GM18502 (cell line): ENCODE results near the gene CDC42BPB.

Experiments
- ATAC-seq: cut with Tn5 transposase; IDR thresholded peaks from one replicate; pipeline ENCODE4 v1.9.1; 2021; ENCODE audit warnings: mild to moderate bottlenecking; ENCODE audit not compliant: unreplicated experiment, poor library complexity

The CDC42BPB gene, protein sequence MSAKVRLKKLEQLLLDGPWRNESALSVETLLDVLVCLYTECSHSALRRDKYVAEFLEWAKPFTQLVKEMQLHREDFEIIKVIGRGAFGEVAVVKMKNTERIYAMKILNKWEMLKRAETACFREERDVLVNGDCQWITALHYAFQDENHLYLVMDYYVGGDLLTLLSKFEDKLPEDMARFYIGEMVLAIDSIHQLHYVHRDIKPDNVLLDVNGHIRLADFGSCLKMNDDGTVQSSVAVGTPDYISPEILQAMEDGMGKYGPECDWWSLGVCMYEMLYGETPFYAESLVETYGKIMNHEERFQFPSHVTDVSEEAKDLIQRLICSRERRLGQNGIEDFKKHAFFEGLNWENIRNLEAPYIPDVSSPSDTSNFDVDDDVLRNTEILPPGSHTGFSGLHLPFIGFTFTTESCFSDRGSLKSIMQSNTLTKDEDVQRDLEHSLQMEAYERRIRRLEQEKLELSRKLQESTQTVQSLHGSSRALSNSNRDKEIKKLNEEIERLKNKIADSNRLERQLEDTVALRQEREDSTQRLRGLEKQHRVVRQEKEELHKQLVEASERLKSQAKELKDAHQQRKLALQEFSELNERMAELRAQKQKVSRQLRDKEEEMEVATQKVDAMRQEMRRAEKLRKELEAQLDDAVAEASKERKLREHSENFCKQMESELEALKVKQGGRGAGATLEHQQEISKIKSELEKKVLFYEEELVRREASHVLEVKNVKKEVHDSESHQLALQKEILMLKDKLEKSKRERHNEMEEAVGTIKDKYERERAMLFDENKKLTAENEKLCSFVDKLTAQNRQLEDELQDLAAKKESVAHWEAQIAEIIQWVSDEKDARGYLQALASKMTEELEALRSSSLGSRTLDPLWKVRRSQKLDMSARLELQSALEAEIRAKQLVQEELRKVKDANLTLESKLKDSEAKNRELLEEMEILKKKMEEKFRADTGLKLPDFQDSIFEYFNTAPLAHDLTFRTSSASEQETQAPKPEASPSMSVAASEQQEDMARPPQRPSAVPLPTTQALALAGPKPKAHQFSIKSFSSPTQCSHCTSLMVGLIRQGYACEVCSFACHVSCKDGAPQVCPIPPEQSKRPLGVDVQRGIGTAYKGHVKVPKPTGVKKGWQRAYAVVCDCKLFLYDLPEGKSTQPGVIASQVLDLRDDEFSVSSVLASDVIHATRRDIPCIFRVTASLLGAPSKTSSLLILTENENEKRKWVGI (N-terminal part only)

GRCh38 chr14:103057372-103058163 is at the start of gene CDC42BPB:
TSS of gene CDC42BPB (minus strand) at chr14:103057549. CDS start at chr14:103057173, 376 bp downstream.
- ATAC-seq, result peak; percentile 85

DNA sequence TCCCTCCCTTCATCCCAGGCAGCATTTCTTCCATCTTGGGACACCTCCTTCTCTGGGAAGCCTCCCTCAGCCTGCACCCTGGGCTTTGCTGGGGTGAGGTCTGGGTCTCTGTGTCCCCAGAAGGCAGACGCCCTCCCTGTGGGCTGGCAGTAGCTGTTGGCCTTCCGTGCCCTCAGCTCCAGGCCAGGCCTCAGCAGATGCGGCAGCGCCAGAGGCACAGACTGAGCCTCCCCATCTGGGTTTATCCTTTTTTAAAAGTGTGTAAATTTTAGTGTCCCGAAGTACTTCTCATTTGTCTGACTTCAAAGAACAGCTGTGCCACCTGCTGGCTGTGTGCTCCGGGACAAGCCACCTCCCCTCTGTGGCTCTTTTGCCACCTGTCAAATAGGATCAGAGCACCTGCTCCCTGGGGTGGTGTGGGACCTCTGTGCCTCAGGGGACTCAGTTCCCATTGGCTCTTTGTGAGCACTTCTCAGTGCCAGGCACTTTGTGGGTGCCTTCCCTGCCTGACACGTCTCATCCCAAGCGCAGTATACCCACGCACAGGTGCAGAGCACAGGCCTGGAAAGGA is 48.3 kb upstream of the CDC42BPB start:
- ATAC-seq, result no peak

DNA sequence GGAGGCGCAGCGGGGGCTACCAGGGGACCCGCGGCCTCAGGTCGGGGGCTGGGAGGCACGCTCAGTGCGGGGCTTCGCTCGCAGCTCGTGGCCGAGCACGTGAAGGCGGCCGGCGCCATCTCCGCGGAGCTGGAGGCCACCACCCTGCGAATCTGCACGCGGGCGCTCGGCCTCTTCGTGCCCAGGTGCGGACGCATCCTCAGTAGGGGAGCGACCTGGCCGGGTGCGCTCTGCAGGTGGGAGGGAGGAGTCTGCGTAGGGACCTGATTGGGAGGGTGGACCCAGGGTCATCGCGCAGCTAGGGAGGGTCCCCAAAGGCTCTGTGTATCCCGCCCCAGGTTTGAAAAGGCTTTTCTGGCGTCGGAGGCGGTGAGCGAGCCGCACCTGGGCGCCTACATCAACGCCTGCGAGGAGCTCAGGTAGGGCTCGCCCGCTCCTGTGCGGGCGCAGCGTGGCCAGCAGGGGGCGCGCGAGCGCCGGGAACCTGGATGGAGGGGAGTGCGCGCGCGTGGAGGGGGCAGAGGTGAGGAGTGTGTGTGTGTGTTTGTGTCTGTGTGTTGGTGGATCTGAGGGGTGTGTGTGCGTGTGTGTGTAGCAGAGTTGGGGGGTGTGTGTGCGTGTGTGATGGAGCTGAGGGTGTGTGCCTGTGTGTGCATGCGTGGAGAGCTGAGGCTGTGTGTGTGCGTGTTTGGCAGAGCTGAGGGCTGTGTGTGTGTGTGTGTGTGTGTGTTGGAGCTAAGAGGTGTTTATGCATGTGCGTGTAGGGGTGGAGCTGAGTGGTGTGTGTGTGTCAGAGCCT is 47.5 kb upstream of the CDC42BPB start:
- peak; percentile 59 for ATAC-seq

DNA sequence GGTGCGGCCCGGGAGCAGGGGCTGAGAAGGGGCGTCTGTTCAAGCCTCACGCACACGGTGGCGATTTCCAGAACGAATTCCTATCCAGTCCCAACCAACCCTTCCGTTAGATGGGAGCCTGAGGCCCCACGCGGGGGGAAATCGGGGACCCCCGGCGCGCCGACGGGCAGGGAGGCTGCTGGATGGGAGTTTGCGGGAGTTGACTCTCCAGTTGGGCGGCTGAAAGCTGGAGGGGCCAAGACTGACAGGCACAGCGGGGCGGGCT is 47.0 kb upstream of the CDC42BPB start:
- ATAC-seq, result no peak

GRCh38 chr14:103103461-103104388 is 46.4 kb upstream of the CDC42BPB start:
- no peak for ATAC-seq

DNA sequence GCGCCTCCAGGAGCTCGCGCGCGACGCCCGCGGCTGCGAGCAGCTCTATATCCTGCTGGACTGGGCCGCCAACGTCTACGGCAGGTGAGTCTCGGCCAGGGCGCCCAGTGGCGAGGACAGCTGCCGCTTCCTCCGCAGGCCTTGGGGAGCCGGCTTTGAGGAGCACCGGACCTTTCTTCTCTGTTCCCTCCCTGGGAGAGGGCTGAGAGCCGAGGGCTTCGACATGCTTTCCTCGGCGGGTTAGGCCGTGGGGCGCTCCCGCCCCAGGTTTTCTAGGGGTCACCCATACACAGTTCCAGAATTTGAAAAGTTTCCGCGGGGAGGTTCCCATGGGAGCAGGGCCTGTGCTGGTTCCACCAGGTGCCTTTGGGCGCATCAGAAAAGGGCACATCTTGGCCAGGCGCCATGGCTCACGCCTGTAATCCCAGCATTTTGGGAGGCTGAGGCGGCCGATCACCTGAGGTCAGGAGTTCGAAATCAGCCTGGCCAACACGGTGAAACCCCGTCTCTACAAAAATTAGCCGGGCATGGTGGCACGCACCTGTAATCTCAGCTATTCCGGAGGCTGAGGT is 45.4 kb upstream of the CDC42BPB start:
- ATAC-seq, result no peak

GRCh38 chr14:103101963-103102688 is 44.8 kb upstream of the CDC42BPB start:
- no peak for ATAC-seq

DNA sequence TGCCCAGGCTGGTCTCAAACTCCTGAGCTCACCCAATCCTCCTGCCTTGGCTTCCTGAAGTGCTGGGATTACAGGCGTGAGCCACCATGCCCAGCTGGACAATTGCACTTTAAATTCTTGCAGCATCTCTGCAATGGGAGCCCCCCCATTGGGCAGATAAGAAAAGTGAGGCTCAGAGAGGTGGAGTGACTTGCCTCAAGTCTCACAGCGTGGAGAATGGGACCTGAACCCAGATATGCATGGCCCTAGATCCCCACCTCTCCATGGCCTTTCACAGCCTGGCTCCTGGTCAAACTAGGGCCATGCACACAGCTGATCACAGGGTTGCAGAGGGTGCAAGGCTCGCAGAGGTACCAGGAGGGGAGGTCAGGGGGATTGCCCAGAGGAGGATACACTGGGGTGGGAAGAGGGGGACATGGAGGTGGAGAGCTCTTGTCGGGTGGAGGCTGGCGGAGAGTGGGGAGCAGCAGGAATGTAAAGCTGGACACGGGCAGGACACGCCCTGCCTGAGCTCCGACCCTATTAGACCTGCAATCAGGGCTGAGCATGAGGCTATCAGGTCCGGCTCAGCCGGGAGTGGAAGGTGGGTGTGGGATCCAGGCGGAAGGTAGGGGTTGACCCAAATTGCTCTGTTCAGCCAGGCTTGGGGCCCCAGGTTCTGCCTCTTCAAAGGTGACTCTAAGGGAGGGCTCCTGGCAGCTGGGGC is 44.1 kb upstream of the CDC42BPB start:
- ATAC-seq, result no peak

DNA sequence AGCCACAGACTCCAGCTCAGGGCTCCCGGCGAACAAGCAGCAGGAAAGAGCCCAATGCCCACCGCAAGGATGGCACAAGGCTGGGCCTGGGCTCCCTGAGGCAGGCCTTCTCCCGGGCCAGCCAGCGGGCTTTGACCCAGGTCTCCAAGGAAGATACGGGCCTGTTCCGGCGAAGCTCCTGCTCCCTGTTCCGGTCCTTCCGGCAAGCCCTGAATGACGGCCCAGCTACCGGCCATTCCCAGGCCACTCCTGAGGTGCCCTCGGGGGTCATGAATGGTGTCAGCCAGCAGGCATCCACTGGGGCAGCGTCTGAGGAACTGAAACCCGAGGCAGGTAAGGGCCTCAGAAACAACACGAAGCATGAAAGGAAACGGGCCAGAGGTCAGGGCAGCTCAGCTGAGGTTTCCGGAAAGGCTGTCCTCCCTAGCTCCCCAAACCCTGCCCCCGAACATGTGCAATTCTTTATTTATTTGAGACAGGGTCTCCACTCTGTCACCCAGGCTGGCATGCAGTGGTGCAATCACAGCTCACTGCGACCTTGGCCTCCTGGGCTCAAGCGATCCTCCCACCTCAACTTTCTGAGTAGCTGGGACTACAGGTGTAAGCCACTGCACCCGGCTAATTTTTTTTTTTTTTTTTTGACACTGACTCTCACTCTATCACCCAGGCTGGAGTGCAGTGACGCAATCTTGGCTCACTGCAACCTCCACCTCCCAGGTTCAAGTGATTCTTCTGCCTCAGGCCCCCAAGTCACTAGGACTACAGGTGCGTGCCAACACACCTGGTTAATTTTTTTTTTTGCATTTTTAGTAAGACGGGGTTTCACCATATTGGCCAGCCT is 43.2 kb upstream of the CDC42BPB start:
- ATAC-seq, result no peak

DNA sequence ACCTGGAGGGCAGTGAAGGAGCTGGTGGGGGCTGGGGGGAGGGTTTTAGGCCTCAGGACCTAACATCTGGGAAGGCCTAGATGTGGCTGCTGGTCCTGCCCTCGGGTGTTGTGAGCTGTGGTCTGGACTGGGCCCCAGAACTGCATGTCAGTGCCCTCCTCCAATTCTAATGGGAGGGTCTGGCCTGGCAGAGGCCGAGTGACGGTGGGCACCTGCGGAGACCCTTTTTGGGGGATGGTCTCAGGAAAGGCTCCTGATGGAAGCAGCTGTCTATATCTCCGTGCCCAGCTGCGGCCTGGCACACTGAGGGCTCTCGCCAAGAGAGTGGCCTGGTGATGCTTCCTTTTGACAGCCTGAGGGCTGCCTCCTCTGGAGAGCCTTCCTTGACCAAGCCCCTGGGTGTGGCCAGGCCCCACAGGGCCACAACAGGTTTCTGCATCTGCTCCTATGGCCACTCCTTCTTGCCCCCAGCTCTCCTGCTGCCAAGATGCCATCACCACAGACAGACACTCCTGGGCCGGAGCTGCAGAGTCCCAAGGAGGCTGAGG is 42.5 kb upstream of the CDC42BPB start:
- ATAC-seq, result no peak

DNA sequence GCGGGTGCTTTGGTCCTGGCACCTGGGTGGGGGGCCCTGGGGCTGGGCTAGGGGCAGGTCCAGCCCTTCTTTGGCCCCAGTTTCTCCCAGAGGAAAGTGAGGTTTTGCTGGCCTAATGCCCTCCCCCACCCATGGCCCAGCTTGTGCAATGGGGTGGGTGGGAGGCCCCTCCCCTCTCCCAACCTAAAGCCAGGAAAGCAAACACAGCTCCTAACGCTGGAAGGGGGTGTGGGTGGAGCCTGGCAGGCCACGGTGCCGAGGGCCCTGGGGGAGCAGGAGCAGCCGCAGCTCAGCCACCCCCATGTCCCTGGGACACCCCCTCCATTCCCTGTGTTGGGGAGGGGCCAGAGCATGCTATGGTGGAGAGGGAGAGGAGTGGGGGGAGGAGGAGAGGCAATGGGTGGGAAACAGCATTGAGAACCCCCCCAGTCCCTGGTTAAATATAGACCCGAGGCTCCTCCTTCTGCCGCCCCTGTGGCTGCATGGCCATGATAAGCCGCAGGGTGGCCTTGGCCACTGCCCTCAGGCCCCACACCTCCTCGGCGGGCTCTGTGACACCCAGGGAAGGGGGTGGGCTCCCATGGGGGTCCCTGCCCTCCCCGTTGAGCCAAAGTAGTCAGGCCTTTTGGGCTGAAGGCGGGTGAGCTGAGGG is 41.9 kb upstream of the CDC42BPB start:
- no peak for ATAC-seq

DNA sequence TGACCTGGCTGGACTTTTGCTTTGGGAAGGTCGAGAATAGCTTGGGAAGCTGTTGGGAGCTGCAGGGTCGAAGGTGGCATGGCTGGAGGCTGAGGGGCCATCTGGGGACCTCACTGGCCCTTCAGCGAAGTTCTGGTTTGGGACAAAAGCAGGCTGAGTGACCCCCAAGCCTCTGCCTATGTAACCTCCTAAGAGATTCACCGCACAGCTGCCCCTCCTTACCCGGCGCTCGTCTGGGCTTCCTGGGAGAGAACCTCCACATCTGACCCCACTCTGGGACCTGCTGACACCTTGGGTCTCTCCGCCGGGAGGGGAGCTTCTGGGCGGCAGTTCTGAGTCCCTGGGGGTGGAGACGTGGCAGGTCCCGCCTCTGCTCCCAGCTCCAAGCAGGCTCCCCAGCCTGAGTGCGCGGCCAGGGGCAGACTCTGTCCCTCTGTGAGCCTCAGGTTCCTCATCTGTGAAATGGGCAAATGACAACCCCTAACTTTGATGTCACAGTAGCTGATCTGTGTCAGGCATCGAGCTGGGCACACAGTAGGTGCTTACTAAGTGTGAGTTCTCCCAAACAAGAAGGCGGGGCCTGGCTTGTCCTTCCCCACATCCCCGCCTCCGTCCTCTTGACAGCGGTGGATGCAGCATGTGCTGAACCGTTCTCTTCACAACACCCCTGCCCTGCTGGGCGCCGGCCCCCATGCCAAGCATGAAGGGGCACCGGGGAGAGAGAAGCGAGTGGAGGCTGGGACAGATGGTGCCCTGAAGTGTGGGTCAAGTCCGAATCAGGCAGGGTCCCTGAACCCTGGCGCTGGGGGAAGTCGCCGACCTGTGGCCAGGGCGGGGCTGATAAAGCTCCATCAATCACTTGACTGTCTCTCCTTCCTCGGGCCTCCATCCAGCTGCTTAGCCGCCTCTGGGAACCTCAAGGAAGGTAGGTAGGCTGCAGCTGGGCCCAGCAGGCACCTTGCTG is 40.9 kb upstream of the CDC42BPB start:
- ATAC-seq, result no peak

GRCh38 chr14:103097244-103097993 is 40.1 kb upstream of the CDC42BPB start:
- no peak for ATAC-seq
